HG03520 (cell line): ENCODE data around the gene REM2.
A peak's percentile ranks its signal among the peaks of the same experiment; 100 is the strongest.

ENCODE experiments used
- ATAC-seq: cut with Tn5 transposase; IDR thresholded peaks from one replicate; pipeline ENCODE4 v1.9.1; 2021; ENCODE audit warnings: mild to moderate bottlenecking, moderate library complexity; ENCODE audit not compliant: unreplicated experiment

REM2 gene

GRCh38 chr14:22872033-22872832 lies 10.8 kb upstream of the REM2 start:
- ATAC-seq: no peak

- ATAC-seq: no peak
These were observed 10.0 kb upstream of the REM2 start for GRCh38 chr14:22872833-22873520.

GRCh38 chr14:22875003-22875747 lies 7.8 kb upstream of the REM2 start:
- no peak for ATAC-seq

- no peak for ATAC-seq
These were observed 7.2 kb upstream of the REM2 start for GRCh38 chr14:22875748-22876319.

- ATAC-seq: no peak
These were observed 6.0 kb upstream of the REM2 start for GRCh38 chr14:22877000-22877501.

GRCh38 chr14:22878271-22879246 lies 4.5 kb upstream of the REM2 start:
- no peak for ATAC-seq

- no peak for ATAC-seq
These were observed 958 bp upstream of the REM2 start for GRCh38 chr14:22882064-22882463.

- no peak for ATAC-seq
These were observed 371 bp upstream of the REM2 start for GRCh38 chr14:22882529-22883172.

- no peak for ATAC-seq
These were observed 1.2 kb downstream of the REM2 start for GRCh38 chr14:22884076-22884737.

- ATAC-seq: no peak
These were observed 1.9 kb downstream of the REM2 start for GRCh38 chr14:22884738-22885523.

- no peak for ATAC-seq
These were observed 3.0 kb downstream of the REM2 start for GRCh38 chr14:22885975-22886374.

GRCh38 chr14:22886500-22887259 lies 3.7 kb downstream of the REM2 start:
- peak; percentile 50 for ATAC-seq

- peak; percentile 24 for ATAC-seq
These were observed 4.4 kb downstream of the REM2 start for GRCh38 chr14:22887260-22887989.

- ATAC-seq: peak; percentile 33
These were observed 5.0 kb downstream of the REM2 start for GRCh38 chr14:22887990-22888378.

GRCh38 chr14:22888662-22889061 lies 5.6 kb downstream of the REM2 start:
- no peak for ATAC-seq

GRCh38 chr14:22890416-22890815 lies 7.4 kb downstream of the REM2 start:
- no peak for ATAC-seq

- ATAC-seq: no peak
These were observed 9.5 kb downstream of the REM2 start for GRCh38 chr14:22892488-22892887.
